ENCODE data around the gene ABCC11. TPM values are rescaled to one million over a fixed set of nuclear protein-coding genes. Genes with fewer than 3 reads are reported as not detected.

The ABCC11 gene
- total RNA-seq, 2 donors from 2014 or later: 1.5 TPM

GRCh38 chr16:48123104-48123788 is 124.1 kb downstream of the ABCC11 start:
- 60% methylated on average over 5 of the region's 5 CpGs for WGBS
- no peak for TF ChIP-seq POLR2A (IDR thresholded peaks at IDR 0.05)
- TF ChIP-seq CTCF (IDR thresholded peaks at IDR 0.05): no peak
- no peak for TF ChIP-seq POLR2AphosphoS5 (IDR thresholded peaks at IDR 0.05)
- DNase-seq (ENCODE audit: low spot score): no peak
- no peaks in the 10 kb centered on the region for H3K4me1 ChIP-seq (replicated peaks)
- H3K9me3 ChIP-seq: no peaks in the 10 kb centered on the region
- H3K27ac ChIP-seq: no peak overlapping the region
- intact Hi-C loops (cut with DNase I): no loop called here
- H3K4me3 ChIP-seq: no peak overlapping the region
- H3K27me3 ChIP-seq (replicated peaks; ENCODE audit: insufficient read depth): no peaks in the 10 kb centered on the region
- H3K36me3 ChIP-seq: no peaks in the 10 kb centered on the region

DNA sequence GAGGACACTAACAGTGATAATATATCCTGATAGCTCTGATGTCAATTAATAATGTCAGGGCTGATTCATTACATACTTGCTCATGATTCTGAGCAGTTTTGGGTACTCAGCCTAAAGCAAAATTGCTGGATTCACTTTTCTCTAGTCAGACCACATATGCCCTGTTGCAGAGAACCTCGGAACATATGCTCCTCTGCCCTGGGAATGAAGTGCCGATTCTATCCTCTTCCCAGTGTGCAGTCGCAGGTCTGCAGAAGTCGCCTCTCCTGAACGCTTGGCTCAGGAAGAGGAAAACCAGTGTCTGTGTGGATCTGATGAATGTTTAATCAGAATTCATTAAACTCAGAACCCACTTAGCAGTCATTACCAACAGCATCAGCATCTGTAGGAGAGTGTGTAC is 126.1 kb downstream of the ABCC11 start:
- Histone ChIP-seq H3K27me3 (replicated peaks; ENCODE audit: insufficient read depth) (no peaks in the 10 kb centered on the region), H3K9me3 (no peaks in the 10 kb centered on the region), H3K36me3 (no peaks in the 10 kb centered on the region), H3K4me1 (replicated peaks) (no peaks in the 10 kb centered on the region), H3K4me3 (no peak overlapping the region), H3K27ac (no peak overlapping the region)
- intact Hi-C loops (cut with DNase I): no loop called here
- 85% methylated on average over 5 of the region's 5 CpGs for WGBS
- no peak for DNase-seq (ENCODE audit: low spot score)
- TF ChIP-seq POLR2A (IDR thresholded peaks at IDR 0.05) (no peak), CTCF (IDR thresholded peaks at IDR 0.05) (no peak), POLR2AphosphoS5 (IDR thresholded peaks at IDR 0.05) (no peak)

- Histone ChIP-seq H3K4me1 (replicated peaks) (no peaks in the 10 kb centered on the region), H3K27me3 (replicated peaks; ENCODE audit: insufficient read depth) (no peaks in the 10 kb centered on the region), H3K4me3 (no peak overlapping the region), H3K9me3 (no peaks in the 10 kb centered on the region), H3K36me3 (no peaks in the 10 kb centered on the region), H3K27ac (no peak overlapping the region)
- intact Hi-C loops (cut with DNase I): no loop called here
- 86% methylated on average over 2 of the region's 2 CpGs for WGBS
- DNase-seq (ENCODE audit: low spot score): no peak
- TF ChIP-seq POLR2AphosphoS5 (IDR thresholded peaks at IDR 0.05) (no peak), POLR2A (IDR thresholded peaks at IDR 0.05) (no peak), CTCF (IDR thresholded peaks at IDR 0.05) (no peak)
Observed at GRCh38 chr16:48118841-48119240, 128.5 kb downstream of the ABCC11 start.

- WGBS: 51% methylated on average over 17 of the region's 22 CpGs
- H3K4me3 ChIP-seq: no peak overlapping the region
- H3K9me3 ChIP-seq: no peaks in the 10 kb centered on the region
- peak in 3 of 4 experiments; percentile 12 to 37 (median 26) for TF ChIP-seq CTCF (IDR thresholded peaks at IDR 0.05)
- TF ChIP-seq POLR2A (IDR thresholded peaks at IDR 0.05): no peak
- DNase-seq (ENCODE audit: low spot score): no peak
- H3K27ac ChIP-seq: no peak overlapping the region
- H3K36me3 ChIP-seq: no peaks in the 10 kb centered on the region
- H3K27me3 ChIP-seq (replicated peaks; ENCODE audit: insufficient read depth): no peaks in the 10 kb centered on the region
- no peaks in the 10 kb centered on the region for H3K4me1 ChIP-seq (replicated peaks)
- intact Hi-C loops (cut with DNase I): no loop called here
Observed at GRCh38 chr16:48117217-48118105, 129.9 kb downstream of the ABCC11 start.

Other genes with a start within 250 kb of the ABCC11 start
- 1 to 10 TPM in 1 of 2 donors, not detected in 1; 2.2 TPM for gene ABCC12, start 91.5 kb downstream of the ABCC11 start, total RNA-seq
- 10 to 100 TPM; 74.6 to 81.0 TPM for gene LONP2, start 3.2 kb downstream of the ABCC11 start, total RNA-seq
- gene SIAH1, start 137.9 kb upstream of the ABCC11 start, total RNA-seq: 10 to 100 TPM; 24.0 to 36.1 TPM

All from prostate gland (tissue), 2 donors.